ENCODE measurements around the gene ZBED3.

The ZBED3 gene

GRCh38 chr5:77076961-77077828, 9.9 kb downstream of the ZBED3 start:
- peak; percentile 63 for DNase-seq

GRCh38 chr5:77074745-77075144, 12.3 kb downstream of the ZBED3 start:
- DNase-seq, result no peak

GRCh38 chr5:77073667-77074066, 13.4 kb downstream of the ZBED3 start:
- no peak for DNase-seq

GRCh38 chr5:77066823-77067442, 20.2 kb downstream of the ZBED3 start:
- no peak for DNase-seq

GRCh38 chr5:77066184-77066583, 20.9 kb downstream of the ZBED3 start:
- DNase-seq, result no peak

GRCh38 chr5:77065256-77065655, 21.8 kb downstream of the ZBED3 start:
- no peak for DNase-seq

- no peak for DNase-seq
Measured at GRCh38 chr5:77064040-77064439, 23.0 kb downstream of the ZBED3 start.

GRCh38 chr5:77046416-77047073, 40.5 kb downstream of the ZBED3 start:
- no peak for DNase-seq

GRCh38 chr5:77035950-77036349, 51.1 kb downstream of the ZBED3 start:
- DNase-seq, result no peak

GRCh38 chr5:77033338-77033737, 53.7 kb downstream of the ZBED3 start:
- DNase-seq, result no peak

- DNase-seq, result no peak
Measured at GRCh38 chr5:77032635-77033034, 54.5 kb downstream of the ZBED3 start.

- no peak for DNase-seq
Measured at GRCh38 chr5:77031891-77032290, 55.2 kb downstream of the ZBED3 start.

GRCh38 chr5:77030097-77031071, 56.7 kb downstream of the ZBED3 start, which contains the start of gene AGGF1:
Gene AGGF1, plus strand, starts transcription at chr5:77030404. Its CDS starts 363 bp downstream, at chr5:77030767.
- peak; percentile 91 for DNase-seq

GRCh38 chr5:77029376-77029885, 57.7 kb downstream of the ZBED3 start:
- DNase-seq, result no peak

GRCh38 chr5:77028631-77029375, 58.3 kb downstream of the ZBED3 start:
- DNase-seq, result no peak

- DNase-seq, result no peak
Measured at GRCh38 chr5:77024490-77024889, 62.6 kb downstream of the ZBED3 start.

GRCh38 chr5:77022511-77023417, 64.3 kb downstream of the ZBED3 start:
- no peak for DNase-seq

All from stimulated activated CD4-positive, alpha-beta T cell treated with anti-CD3 and anti-CD28 coated beads, Interleukin-4, amount 100 ng/mL, for 1 hour (primary cell).